GM12873 (cell line): ENCODE measurements around the gene PREX1.

Experiments used
- CTCF ChIP-seq: IDR thresholded peaks from 2 replicates; pipeline ENCODE4 v1.5.1; 2012; ENCODE audit warnings: low read depth, mild to moderate bottlenecking, moderate library complexity, low read length, control low read depth; ENCODE audit not compliant: insufficient read depth; ENCODE audit errors: missing control alignments

PREX1 gene

DNA sequence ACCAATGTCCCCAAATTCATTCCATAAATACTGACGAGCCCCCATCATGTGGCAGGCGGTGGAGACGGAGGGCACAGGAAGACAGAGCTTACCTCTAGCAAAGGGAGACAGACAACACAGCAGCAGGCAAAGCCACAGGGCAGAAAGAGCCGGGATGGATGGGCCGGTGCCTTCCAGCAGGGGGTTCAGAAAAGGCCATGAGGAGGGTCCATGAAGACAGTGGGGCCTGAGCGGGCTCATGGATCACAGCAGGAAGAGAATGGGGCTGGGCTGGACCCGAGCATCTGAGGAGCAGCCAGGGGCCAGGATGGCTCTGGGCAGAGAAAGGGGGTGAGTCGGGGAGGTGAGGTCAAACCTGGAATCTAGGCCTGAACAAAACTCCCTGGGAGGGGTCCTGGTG is 42.0 kb downstream of the PREX1 start:
- no peak for TF ChIP-seq CTCF

- TF ChIP-seq CTCF: no peak
Measured at GRCh38 chr20:48785256-48785655, 42.5 kb downstream of the PREX1 start.

- TF ChIP-seq CTCF: no peak
Measured at GRCh38 chr20:48784273-48784641, 43.5 kb downstream of the PREX1 start.

DNA sequence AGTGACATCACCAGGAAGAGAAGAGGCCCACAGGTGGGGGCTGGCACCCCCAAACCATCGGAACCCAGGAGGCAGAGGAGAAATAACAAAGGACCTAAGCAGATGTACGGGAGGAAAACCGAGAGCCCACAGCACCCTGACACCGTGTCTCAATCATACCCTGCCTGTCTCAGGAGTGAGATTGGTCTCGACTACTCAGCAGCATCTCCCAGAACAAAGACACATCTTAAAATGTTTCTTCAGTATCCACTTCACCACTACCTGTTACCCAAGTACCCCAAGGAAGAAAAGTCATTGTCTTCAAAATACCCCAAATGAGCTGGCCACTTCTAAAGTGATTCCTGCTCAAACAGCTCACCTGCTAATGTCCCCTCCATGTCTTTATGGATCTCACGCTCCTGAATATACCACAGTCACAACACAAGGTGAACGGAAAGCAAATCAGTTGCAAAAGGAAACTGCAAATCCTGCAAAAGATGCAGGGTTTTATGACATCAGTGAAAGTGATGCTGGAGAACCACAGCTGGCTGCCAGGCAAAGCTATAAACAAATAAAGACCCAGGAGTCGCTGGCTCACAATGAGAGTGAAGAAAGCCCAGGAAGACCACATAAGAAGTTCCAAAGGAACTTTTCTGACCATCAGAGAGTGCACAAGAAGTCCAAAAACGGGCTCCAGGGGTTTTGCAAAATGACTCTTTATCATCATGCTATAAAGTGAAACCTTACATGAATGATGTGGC is 44.1 kb downstream of the PREX1 start:
- TF ChIP-seq CTCF: no peak

GRCh38 chr20:48782901-48783308 is 44.9 kb downstream of the PREX1 start:
- TF ChIP-seq CTCF: peak; percentile 4

DNA sequence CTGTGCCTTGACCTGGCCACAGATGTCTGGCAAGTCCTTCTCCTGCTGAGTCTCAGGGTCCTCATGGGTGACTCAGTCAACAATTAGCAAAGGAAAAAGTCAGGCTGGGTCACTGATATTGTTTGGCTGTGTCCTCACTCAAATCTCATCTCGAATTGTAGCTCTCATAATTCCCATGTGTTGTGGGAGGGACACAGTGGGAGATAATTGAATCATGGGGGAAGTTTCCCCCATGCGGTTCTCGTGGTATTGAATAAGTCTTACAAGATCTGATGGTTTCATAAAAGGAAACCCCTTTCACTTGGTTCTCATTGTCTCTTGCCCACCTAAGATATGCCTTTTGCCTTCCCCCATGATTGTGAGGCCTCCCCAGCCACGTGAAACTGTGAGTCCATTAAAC is 45.7 kb downstream of the PREX1 start:
- TF ChIP-seq CTCF: no peak

DNA sequence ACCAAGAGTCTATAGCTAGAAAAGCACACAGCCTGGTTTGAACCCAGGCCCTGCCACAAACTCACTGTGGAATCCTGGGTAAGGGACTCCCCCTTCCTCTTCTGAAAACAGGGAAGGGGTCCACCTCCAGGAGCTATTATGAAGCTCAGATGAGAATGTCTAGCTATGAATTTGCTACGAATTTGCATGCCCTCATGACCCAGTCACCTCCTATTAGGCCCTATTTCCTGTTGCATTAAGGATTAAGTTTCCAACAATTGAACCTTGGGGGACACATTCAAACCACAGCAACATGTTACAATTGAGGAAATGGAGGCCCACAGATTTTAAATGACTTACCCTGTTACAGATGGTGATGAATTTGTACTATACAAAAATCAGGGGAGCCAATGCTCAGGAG is 46.2 kb downstream of the PREX1 start:
- TF ChIP-seq CTCF: no peak
